WTC11 (cell line): ENCODE results near the gene PLIN5.

Experiments
- CREB1 ChIP-seq: sonication (generic); formaldehyde crosslinking; IDR thresholded peaks from 2 replicates; pipeline ENCODE4 v1.8.0; 2023; ENCODE audit warnings: mild to moderate bottlenecking, missing genetic modification reagents
- CTCF ChIP-seq: fragments of 200-600 bp; IDR thresholded peaks from 2 replicates; pipeline ENCODE4 v1.8.0; 2022; ENCODE audit warnings: antibody characterized with exemption
- JUN ChIP-seq: sonication (generic); formaldehyde crosslinking; IDR thresholded peaks from 2 replicates; pipeline ENCODE4 v1.8.0; 2023; ENCODE audit warnings: mild to moderate bottlenecking, missing genetic modification reagents

GRCh38 chr19:4539169-4539692 lies 4.2 kb upstream of the PLIN5 start:
- TF ChIP-seq CTCF (no peak), JUN (CRISPR knock-in tag) (no peak), CREB1 (CRISPR knock-in tag) (no peak)
